ENCODE results near the gene RNPEPL1.
A peak's percentile ranks its signal among the peaks of the same experiment; 100 is the strongest.
"Not testable (repeated sequence)": the region's sequence is repeated elsewhere in the genome, so short reads cannot be mapped to it uniquely, and the experiment has no call there.

RNPEPL1 gene

GRCh38 chr2:240605867-240606743, 37.8 kb downstream of the RNPEPL1 start:
- DNase-seq: no peak

DNA sequence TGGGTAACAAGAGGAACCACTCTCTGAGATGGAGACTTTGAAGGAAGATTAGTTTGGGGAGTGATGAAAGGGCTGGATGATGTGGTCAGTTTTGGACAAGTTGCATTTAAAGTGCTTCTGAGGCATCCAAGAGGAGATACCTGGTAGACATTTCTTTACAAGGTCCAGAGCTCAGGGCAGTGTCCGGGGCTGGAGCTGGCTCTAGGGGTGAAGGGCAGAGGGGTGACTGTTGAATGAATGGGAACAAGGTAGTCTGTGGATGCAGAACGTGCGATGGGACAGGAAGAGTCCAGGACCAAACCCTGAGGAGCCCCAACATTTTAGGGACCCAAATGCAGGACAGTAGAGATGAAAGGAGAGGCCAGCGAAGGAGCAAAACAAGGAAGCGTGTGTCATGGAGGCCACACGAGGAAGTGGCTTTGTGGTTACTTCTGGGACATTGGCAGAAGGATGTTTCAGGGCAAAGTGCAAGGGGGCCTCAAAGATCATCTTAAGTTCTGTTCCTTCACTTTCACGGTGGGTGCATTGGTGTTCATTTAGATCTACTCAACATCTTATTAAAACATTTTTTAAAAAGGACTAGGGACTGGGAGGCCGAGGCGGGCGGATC, 43.4 kb downstream of the RNPEPL1 start:
- no peak for DNase-seq

DNA sequence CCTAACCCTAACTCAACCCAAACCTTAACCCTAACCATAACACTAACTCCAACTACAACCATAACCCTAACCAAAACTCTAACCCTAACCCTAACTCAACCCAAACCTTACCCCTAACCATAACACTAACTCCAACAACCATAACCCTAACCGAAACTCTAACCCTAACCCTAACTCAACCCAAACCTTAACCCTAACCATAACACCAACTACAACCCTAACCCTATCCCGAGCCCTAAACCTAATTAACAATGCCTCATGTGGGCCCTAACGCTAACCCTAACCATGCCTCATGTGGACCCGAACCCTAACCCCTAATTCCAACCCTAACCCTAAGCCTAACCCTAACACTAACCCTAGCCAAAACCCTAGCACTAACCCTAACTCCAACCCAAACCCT, 45.5 kb downstream of the RNPEPL1 start:
- no peak for DNase-seq

- no peak for DNase-seq
Measured at GRCh38 chr2:240614391-240614790, 46.1 kb downstream of the RNPEPL1 start.

DNA sequence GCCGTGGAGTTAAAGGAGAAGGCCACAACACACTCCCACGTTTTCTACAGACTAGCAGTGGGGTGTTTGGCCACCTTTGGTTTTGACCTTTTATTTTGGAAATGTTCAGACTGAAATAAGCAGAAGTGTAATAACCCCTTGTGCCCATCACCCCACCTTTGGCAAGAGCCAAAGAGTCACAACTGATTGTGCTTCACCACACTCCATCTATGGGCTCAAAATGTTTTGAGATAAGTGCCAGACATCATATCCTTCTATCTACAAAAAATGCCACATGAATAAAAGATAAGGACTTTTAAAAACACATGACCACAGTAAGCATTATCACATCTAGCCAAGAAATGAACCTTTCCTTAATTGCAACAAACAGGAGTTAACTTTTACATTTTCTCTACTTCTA, 47.1 kb downstream of the RNPEPL1 start:
- no peak for DNase-seq

GRCh38 chr2:240615820-240616547, 47.7 kb downstream of the RNPEPL1 start:
- DNase-seq: no peak

- DNase-seq: not testable (repeated sequence)
Measured at GRCh38 chr2:240616860-240617666, 48.8 kb downstream of the RNPEPL1 start.

- no peak for DNase-seq
Measured at GRCh38 chr2:240618776-240619175, 50.5 kb downstream of the RNPEPL1 start.

DNA sequence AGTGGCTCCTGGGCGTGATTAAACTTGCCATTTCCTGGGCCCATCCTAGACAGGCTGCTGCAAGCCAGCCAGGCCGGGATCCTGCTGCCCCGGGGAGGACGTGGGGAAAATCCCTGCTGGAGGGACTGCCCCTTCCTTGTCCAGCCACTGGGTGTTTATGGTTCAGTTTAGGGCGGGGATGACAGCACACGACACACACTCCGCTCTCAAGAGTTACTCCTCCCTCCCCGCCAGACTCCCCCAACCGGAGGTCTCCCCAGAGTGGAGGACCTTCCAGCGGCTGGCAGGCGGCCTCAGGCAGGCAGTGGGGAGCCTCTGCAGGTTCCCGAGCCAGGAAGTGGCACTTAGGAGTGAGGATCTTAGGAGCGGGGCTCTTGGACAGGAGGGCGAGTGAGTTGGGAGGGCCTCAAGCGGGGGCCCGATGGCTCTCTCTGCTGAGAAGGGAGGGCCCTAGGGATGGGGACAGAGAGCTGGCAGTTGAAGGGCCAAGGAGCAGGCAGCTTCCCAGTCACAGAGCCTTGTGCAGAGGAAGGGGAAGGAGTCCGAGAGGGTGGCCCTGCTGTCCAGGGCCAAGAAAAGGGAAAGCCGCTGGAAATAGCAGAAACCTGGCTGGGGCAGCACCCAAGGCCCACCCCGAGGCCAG, 51.3 kb downstream of the RNPEPL1 start:
- DNase-seq: no peak

GRCh38 chr2:240620149-240620731, 52.0 kb downstream of the RNPEPL1 start:
- no peak for DNase-seq

- DNase-seq: no peak
Measured at GRCh38 chr2:240620859-240621258, 52.6 kb downstream of the RNPEPL1 start.

- no peak for DNase-seq
Measured at GRCh38 chr2:240622060-240622411, 53.8 kb downstream of the RNPEPL1 start.

GRCh38 chr2:240622531-240623235, 54.4 kb downstream of the RNPEPL1 start:
- no peak for DNase-seq

- DNase-seq: no peak
Measured at GRCh38 chr2:240623531-240624010, 55.3 kb downstream of the RNPEPL1 start.

DNA sequence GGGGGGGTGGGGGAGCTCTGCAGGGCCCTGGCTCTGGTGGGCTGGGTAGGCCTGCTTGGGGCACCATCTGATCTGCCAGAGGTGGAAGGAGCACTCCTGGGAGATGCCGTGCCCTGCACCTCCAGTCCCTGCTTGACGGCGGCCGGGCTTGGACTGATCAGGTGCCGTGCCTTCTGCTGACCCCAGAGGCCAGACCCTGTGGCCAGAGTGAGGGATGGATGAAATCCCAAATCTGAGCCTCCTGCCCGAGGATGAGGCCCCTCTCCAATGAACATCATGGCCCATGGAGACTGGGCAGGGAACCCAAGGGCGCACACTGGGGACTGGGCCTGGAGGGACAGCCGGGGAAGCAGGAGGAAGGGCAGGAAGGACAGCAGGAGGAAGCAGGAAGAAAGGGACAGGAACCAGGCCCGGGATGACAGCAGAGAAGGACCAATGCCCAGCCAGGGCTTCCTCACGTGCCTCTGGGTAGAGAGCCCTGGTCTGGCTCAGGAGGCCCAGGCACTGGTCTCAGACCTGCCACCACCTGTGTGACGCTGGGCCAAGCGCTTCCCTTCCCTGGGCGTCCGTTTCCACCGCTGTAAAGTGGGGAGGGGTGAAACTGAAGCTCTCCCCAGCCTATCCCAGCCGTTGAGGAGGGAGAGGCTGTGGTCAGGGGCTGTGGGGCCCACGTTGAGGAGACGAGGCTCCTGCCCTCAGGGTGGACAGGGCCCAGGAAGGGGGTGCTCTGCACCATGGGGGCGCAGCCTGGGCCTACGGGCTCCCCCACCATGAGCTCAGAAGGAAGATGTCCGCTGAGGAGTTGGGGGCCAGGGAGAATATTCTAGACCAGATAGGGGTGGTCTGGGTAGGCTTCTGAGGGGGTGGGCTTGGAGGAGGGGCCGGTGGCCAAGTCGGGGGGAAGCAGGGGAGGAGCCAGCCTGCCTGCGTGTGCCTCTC, 56.0 kb downstream of the RNPEPL1 start:
- no peak for DNase-seq

GRCh38 chr2:240624950-240625621, 56.8 kb downstream of the RNPEPL1 start, which contains the start of gene GPR35:
TSS of gene GPR35 (plus strand) at chr2:240625480. CDS start at chr2:240629953, 4,473 bp downstream.
- peak; percentile 11 for DNase-seq

GRCh38 chr2:240626531-240627300, 58.4 kb downstream of the RNPEPL1 start:
- no peak for DNase-seq

DNA sequence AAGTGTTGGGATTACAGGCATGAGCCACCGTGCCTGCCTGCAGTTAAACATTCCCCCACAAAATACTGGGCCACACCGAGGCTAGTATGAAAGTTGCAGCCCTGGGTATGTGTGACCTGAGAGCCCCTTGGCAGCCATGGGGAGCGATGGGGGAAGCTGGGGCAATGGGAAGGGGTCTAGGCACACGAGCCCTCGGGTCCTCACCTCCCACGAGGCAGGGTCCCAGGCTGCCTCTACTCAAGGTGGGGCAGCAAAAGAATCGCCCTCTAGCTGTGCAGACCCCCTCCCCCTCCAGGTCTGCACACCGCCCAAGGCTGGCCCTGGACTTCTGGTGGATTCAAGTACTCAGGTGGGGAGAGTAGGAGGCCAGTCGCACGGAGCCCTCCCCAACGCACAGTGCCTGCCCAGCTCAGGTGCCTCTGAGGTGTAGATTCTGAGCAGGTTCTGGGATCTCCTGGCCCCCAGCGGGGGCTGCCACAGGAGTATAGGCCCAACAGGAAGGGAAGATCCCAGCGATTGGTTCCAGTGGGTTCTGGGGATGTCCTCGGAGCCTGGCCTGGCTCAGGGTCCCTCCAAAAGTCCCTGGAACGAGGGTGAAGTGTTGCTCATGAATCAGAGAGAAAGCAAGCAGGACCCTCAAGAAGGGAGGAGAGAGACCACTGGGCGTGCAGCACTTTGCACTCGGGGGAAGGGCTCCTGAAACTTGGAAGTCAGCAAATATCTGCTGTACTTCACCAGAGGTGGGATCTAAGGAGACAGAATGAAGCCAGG, 59.6 kb downstream of the RNPEPL1 start:
- no peak for DNase-seq

All from HCEC 1CT (cell line).